Upper lobe of right lung (tissue), 1 donor: Measurements from ENCODE around the gene MRPL4. TPM values are rescaled to one million over a fixed set of nuclear protein-coding genes. Genes with fewer than 3 reads are reported as not detected.
A peak's percentile ranks its signal among the peaks of the same experiment; 100 is the strongest.

Experiments
- ATAC-seq: fragments of 200-7000 bp; cut with Tn5 transposase; one replicate; pipeline ENCODE4 v1.9.1; 2020; ENCODE audit warnings: mild to moderate bottlenecking, moderate library complexity
- DNase-seq: peaks from one replicate; pipeline ENCODE4 v3.0.0-alpha.2; 2020
- H3K27ac ChIP-seq: fragments of 200-600 bp; one replicate; pipeline ENCODE4 v1.8.0; 2022
- H3K27me3 ChIP-seq: fragments of 200-600 bp; one replicate; pipeline ENCODE4 v1.8.0; 2022; ENCODE audit warnings: mild to moderate bottlenecking
- H3K36me3 ChIP-seq: fragments of 200-600 bp; one replicate; pipeline ENCODE4 v1.8.0; 2022
- H3K4me1 ChIP-seq: fragments of 200-600 bp; one replicate; pipeline ENCODE4 v1.8.0; 2022
- H3K4me3 ChIP-seq: fragments of 200-600 bp; one replicate; pipeline ENCODE4 v1.8.0; 2022; ENCODE audit warnings: mild to moderate bottlenecking
- H3K9me3 ChIP-seq: fragments of 200-600 bp; one replicate; pipeline ENCODE4 v1.8.0; 2022
- CTCF ChIP-seq: fragments of 200-600 bp; IDR thresholded peaks from one replicate; pipeline ENCODE4 v1.8.0; 2022; ENCODE audit warnings: antibody characterized with exemption
- intact Hi-C: fragments of 100-400 bp; cut with DNase I; formaldehyde crosslinking; loops from one replicate; pipeline ENCODE4 v1.11.0; 2022
- total RNA-seq: library from RNA; stranded (reverse); fragmentation: NEBNext Ultra II Directional; extraction: Animal tissue kit (Norgen Biotek cat#: 25700); gene quantifications from one replicate; pipeline ENCODE4 v1.2.1, GENCODE V29; 2021
- donor health status: DM: no; HTN: yes; CAD: no; lungs with severe emphysema.

Gene MRPL4
- total RNA-seq, 1 donor from 2014 or later: 41.5 TPM

- H3K27ac ChIP-seq: no peak overlapping the region
- H3K4me1 ChIP-seq: peaks cover 25% of the 10 kb centered on the region
- H3K9me3 ChIP-seq: no peaks in the 10 kb centered on the region
- H3K27me3 ChIP-seq: no peaks in the 10 kb centered on the region
- no peak for DNase-seq
- intact Hi-C loops: no loop called here
- no peak for TF ChIP-seq CTCF
- peaks cover 49% of the 10 kb centered on the region for H3K36me3 ChIP-seq
- no peak for ATAC-seq
- no peak overlapping the region for H3K4me3 ChIP-seq
These were observed 2.2 kb downstream of the MRPL4 start for GRCh38 chr19:10254244-10254643.

GRCh38 chr19:10255358-10255757 is 3.3 kb downstream of the MRPL4 start:
- H3K9me3 ChIP-seq: no peaks in the 10 kb centered on the region
- TF ChIP-seq CTCF: no peak
- H3K27ac ChIP-seq: no peak overlapping the region
- ATAC-seq (no peak), DNase-seq (no peak)
- no peak overlapping the region for H3K4me3 ChIP-seq
- intact Hi-C loops: loop anchor here (5.0 kb wide), 1 partner anchor 147 kb away; the partner anchor contains the start of gene CDC37
- H3K27me3 ChIP-seq: no peaks in the 10 kb centered on the region
- peaks cover 25% of the 10 kb centered on the region for H3K4me1 ChIP-seq
- H3K36me3 ChIP-seq: peaks cover 49% of the 10 kb centered on the region

DNA sequence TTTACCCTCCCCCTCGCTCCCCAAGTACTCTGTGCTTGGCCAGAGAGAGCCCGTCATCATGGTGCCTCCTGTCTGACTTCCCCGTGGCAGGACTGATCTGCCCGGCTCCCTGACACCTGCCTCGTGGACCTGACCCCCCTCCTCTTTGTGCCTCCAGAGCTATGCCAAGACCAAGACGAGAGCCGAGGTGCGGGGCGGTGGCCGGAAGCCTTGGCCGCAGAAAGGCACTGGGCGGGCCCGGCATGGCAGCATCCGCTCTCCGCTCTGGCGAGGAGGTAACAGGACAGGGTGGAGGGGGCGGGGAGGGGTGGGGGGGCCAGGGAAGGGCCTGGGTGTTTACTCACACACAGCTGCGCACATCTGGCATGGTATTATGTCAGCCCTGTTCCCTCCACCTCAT is 4.5 kb downstream of the MRPL4 start:
- Histone ChIP-seq H3K27ac (peak overlapping the region; percentile 36), H3K27me3 (no peaks in the 10 kb centered on the region), H3K9me3 (no peaks in the 10 kb centered on the region), H3K4me3 (no peak overlapping the region), H3K36me3 (peaks cover 49% of the 10 kb centered on the region), H3K4me1 (peaks cover 16% of the 10 kb centered on the region)
- intact Hi-C loops: loop anchor here (5.0 kb wide), 1 partner anchor 146 kb away; the partner anchor contains the start of gene CDC37
- ATAC-seq (no peak), DNase-seq (no peak)
- no peak for TF ChIP-seq CTCF

GRCh38 chr19:10256970-10257615 is 5.1 kb downstream of the MRPL4 start:
- ATAC-seq (no peak), DNase-seq (no peak)
- Histone ChIP-seq H3K9me3 (no peaks in the 10 kb centered on the region), H3K4me1 (peaks cover 16% of the 10 kb centered on the region), H3K36me3 (peaks cover 49% of the 10 kb centered on the region), H3K4me3 (no peak overlapping the region), H3K27ac (no peak overlapping the region), H3K27me3 (no peaks in the 10 kb centered on the region)
- intact Hi-C loops: loop anchor here (5.0 kb wide), 1 partner anchor 145 kb away; the partner anchor contains the start of gene CDC37
- TF ChIP-seq CTCF: no peak

DNA sequence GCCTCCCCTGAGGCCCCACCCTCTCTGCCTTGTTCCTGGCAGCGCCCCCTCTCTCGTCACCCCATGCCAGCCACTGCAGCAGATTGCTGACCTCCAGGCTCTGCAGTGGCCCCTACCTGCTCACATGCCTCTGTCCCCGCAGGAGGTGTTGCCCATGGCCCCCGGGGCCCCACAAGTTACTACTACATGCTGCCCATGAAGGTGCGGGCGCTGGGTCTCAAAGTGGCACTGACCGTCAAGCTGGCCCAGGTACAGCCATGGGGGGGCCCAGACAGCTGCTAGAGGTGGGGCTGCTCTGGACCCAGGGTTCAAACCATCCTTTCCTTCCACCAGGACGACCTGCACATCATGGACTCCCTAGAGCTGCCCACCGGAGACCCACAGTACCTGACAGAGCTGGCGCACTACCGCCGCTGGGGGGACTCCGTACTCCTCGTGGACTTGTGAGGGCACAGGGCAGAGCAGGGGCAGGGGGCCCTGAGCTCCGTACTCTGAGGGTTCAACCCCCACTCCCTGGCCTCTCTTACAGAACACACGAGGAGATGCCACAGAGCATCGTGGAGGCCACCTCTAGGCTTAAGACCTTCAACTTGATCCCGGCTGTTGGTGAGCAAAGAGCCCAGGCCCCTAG is 6.2 kb downstream of the MRPL4 start:
- Histone ChIP-seq H3K36me3 (peaks cover 49% of the 10 kb centered on the region), H3K4me3 (no peak overlapping the region), H3K27me3 (no peaks in the 10 kb centered on the region), H3K4me1 (peaks cover 9% of the 10 kb centered on the region), H3K9me3 (no peaks in the 10 kb centered on the region), H3K27ac (no peak overlapping the region)
- no peak for TF ChIP-seq CTCF
- ATAC-seq (no peak), DNase-seq (no peak)
- intact Hi-C loops: loop anchor here (5.0 kb wide), 1 partner anchor 144 kb away; the partner anchor contains the start of gene CDC37
